GM19035 (cell line): ENCODE results near the gene SLC15A4.
"Not testable (repeated sequence)": the region's sequence is repeated elsewhere in the genome, so short reads cannot be mapped to it uniquely, and the experiment has no call there.

Source experiments
- ATAC-seq: cut with Tn5 transposase; IDR thresholded peaks from one replicate; pipeline ENCODE4 v1.9.1; 2021; ENCODE audit not compliant: unreplicated experiment

The SLC15A4 gene

GRCh38 chr12:128823916-128824839, at the start of gene SLC15A4:
TSS of gene SLC15A4 (minus strand) at chr12:128823958. CDS start at chr12:128823943, 15 bp downstream.
- peak; percentile 77 for ATAC-seq

GRCh38 chr12:128872303-128872702, 48.5 kb upstream of the SLC15A4 start:
- no peak for ATAC-seq

GRCh38 chr12:128871516-128871892, 47.7 kb upstream of the SLC15A4 start:
- no peak for ATAC-seq

GRCh38 chr12:128867466-128867865, 43.7 kb upstream of the SLC15A4 start:
- ATAC-seq, result no peak

GRCh38 chr12:128864516-128865186, 40.9 kb upstream of the SLC15A4 start:
- ATAC-seq, result no peak

- no peak for ATAC-seq
Measured at GRCh38 chr12:128863957-128864356, 40.2 kb upstream of the SLC15A4 start.

- ATAC-seq, result no peak
Measured at GRCh38 chr12:128861226-128862016, 37.7 kb upstream of the SLC15A4 start.

- ATAC-seq, result no peak
Measured at GRCh38 chr12:128859311-128859710, 35.6 kb upstream of the SLC15A4 start.

GRCh38 chr12:128857133-128857763, 33.5 kb upstream of the SLC15A4 start:
- no peak for ATAC-seq

- ATAC-seq, result no peak
Measured at GRCh38 chr12:128856791-128857078, 33.0 kb upstream of the SLC15A4 start.

GRCh38 chr12:128856035-128856790, 32.5 kb upstream of the SLC15A4 start:
- no peak for ATAC-seq

- ATAC-seq, result peak; percentile 47
Measured at GRCh38 chr12:128853600-128854197, 29.9 kb upstream of the SLC15A4 start.

GRCh38 chr12:128852885-128853599, 29.3 kb upstream of the SLC15A4 start, which contains the start of gene GLT1D1:
TSS of gene GLT1D1 (plus strand) at chr12:128853478. CDS start at chr12:128853582, 104 bp downstream.
- peak; percentile 32 for ATAC-seq

GRCh38 chr12:128852026-128852698, 28.4 kb upstream of the SLC15A4 start:
- no peak for ATAC-seq

GRCh38 chr12:128851429-128851828, 27.7 kb upstream of the SLC15A4 start:
- not testable (repeated sequence) for ATAC-seq

GRCh38 chr12:128850400-128850799, 26.6 kb upstream of the SLC15A4 start:
- ATAC-seq, result no peak

GRCh38 chr12:128849806-128850205, 26.0 kb upstream of the SLC15A4 start:
- not testable (repeated sequence) for ATAC-seq

GRCh38 chr12:128848371-128848770, 24.6 kb upstream of the SLC15A4 start:
- no peak for ATAC-seq

- ATAC-seq, result not testable (repeated sequence)
Measured at GRCh38 chr12:128846671-128847070, 22.9 kb upstream of the SLC15A4 start.
